Erythroblast (primary cell): ENCODE measurements around the gene ACIN1.

Experiments
- GATA1 ChIP-seq: IDR thresholded peaks from 2 replicates; pipeline ENCODE4 v1.6.1; 2011; ENCODE audit warnings: low read depth, mild to moderate bottlenecking, control low read depth, low read length, moderate library complexity
- POLR2A ChIP-seq: IDR thresholded peaks from 2 replicates; pipeline ENCODE4 v1.6.1; 2011; ENCODE audit warnings: mild to moderate bottlenecking, low read length

DNA sequence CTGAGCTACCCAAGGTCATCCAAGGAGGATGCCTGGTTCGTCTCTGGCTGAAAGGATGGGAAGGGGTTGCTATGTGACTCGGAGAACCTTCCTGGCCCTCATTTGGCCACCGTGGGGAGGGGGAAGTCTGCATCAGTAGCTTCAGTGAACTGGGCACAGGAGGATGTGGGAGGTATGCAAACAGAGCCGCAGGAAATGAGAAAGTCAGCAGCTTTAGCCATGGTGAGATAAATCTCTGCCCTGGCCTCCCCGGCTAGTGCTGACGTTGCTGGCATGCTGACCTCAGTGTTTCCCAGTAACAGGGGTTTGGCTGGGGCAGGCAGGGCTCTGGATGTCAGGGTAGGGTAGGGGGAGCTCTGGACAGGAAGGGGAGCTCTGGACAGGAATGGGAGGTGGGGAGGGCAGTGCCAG lies 26.4 kb upstream of the ACIN1 start:
- TF ChIP-seq POLR2A: no peak
- no peak for TF ChIP-seq GATA1
